Small intestine (tissue), 7 donors: ENCODE measurements around the gene ATAD5. TPM values are rescaled to one million over a fixed set of nuclear protein-coding genes. Genes with fewer than 3 reads are reported as not detected.

Experiments
- DNase-seq, 2 donors: peaks; one replicate each; pipeline versions ENCODE4 v3.0.0 to v3.0.0-alpha.2; 2013
- FAIRE-seq: peaks from 2 replicates; lab custom pipeline; 2012; peaks lifted over from hg19 to GRCh38; lab: Jason Lieb, UNC
- H3K27ac ChIP-seq, 3 donors: one replicate each; pipeline ENCODE4 v1.5.1; 2013; ENCODE audit warnings: low read length in 2 of 3, mild to moderate bottlenecking in 2 of 3, control low read depth in 1 of 3, inconsistent platforms in 1 of 3, low read depth in 1 of 3, moderate library complexity in 1 of 3
- H3K27me3 ChIP-seq, 3 donors: one replicate each; pipeline ENCODE4 v1.6.1; 2013; ENCODE audit warnings: low read length in 3 of 3, inconsistent platforms in 1 of 3; ENCODE audit not compliant: control insufficient read depth in 3 of 3, insufficient read depth in 3 of 3
- H3K36me3 ChIP-seq, 3 donors: one replicate each; pipeline ENCODE4 v1.6.1; 2013; ENCODE audit warnings: low read length in 3 of 3, inconsistent platforms in 1 of 3, low read depth in 1 of 3, mild to moderate bottlenecking in 1 of 3, moderate library complexity in 1 of 3; ENCODE audit not compliant: control insufficient read depth in 3 of 3, insufficient read depth in 2 of 3
- H3K4me1 ChIP-seq, 3 donors: one replicate each; pipeline ENCODE4 v1.6.1; 2013; ENCODE audit warnings: low read length in 2 of 3, inconsistent platforms in 1 of 3, low read depth in 1 of 3, mild to moderate bottlenecking in 1 of 3, moderate library complexity in 1 of 3; ENCODE audit not compliant: control insufficient read depth in 3 of 3, insufficient read depth in 2 of 3
- H3K4me3 ChIP-seq, 3 donors: one replicate each; pipeline ENCODE4 v1.5.1; 2013; ENCODE audit warnings: low read length in 3 of 3, control low read depth in 1 of 3, inconsistent platforms in 1 of 3, low read depth in 1 of 3, mild to moderate bottlenecking in 1 of 3, moderate library complexity in 1 of 3
- H3K9me3 ChIP-seq, 2 donors: one replicate each; pipeline ENCODE4 v1.6.1; 2013; ENCODE audit warnings: low read depth in 1 of 2, low read length in 1 of 2; ENCODE audit not compliant: control insufficient read depth in 2 of 2, insufficient read depth in 1 of 2
- WGBS, 3 donors: extraction: QIAGEN DNeasy Blood & Tissue Kit; methylation state at CpG; one replicate each; pipeline ENCODE4 v1.1.7; 2013; 5-methylcytosine and 5-hydroxymethylcytosine counted together
- polyA plus RNA-seq, 4 donors: library from polyadenylated mRNA; stranded (reverse) in 3 of 4; unstranded in 1 of 4; fragments of 200-250 nt in 3 of 4; fragments of 120-200 nt in 1 of 4; gene quantifications; one replicate each; pipeline versions ENCODE4 v1.2.1 to v1.2.3, GENCODE V29; 2013
- donor health status: healthy with polysubstance abuse.
- donor health status: control.
- donor health status: control.
- donor health status: Bipolar disorder and iron deficiency.
- donor health status: healthy.

Gene ATAD5
- polyA plus RNA-seq, 4 donors, result 0.22 to 4.9 (median 0.82) TPM

- Histone ChIP-seq H3K9me3 (no peaks in the 10 kb centered on the region), H3K27ac (no peak overlapping the region), H3K4me3 (no peak overlapping the region), H3K27me3 (no peaks in the 10 kb centered on the region), H3K4me1 (peaks cover 0 to 13% (median 9%) of the 10 kb centered on the region in 3 donors), H3K36me3 (no peaks in the 10 kb centered on the region)
- FAIRE-seq (no peak), DNase-seq (no peak)
- WGBS, 3 donors, result 77 to 89% (median 84%) methylated on average over 6 of the region's 6 CpGs
Measured at GRCh38 chr17:30827082-30827481, 4.7 kb upstream of the ATAD5 start.

- Histone ChIP-seq H3K4me1 (peaks cover 4 to 13% (median 4%) of the 10 kb centered on the region in 3 donors), H3K9me3 (no peaks in the 10 kb centered on the region), H3K27me3 (no peaks in the 10 kb centered on the region), H3K36me3 (no peaks in the 10 kb centered on the region), H3K27ac (no peak overlapping the region), H3K4me3 (no peak overlapping the region)
- 81 to 85% (median 84%) methylated on average over 5 of the region's 5 CpGs for WGBS, 3 donors
- DNase-seq (no peak), FAIRE-seq (no peak)
Measured at GRCh38 chr17:30829022-30829421, 2.7 kb upstream of the ATAD5 start.

- peak overlapping the region in 1 of 3 donors; percentile 19 for H3K27ac ChIP-seq
- 29 to 32% (median 31%) methylated on average over 13 of the region's 13 CpGs for WGBS, 3 donors
- no peak for DNase-seq
Measured at GRCh38 chr17:30831257-30831656, 509 bp upstream of the ATAD5 start.

GRCh38 chr17:30832438-30833124 is 815 bp downstream of the ATAD5 start:
- Histone ChIP-seq H3K4me3 (peak overlapping the region; percentile 79 to 81 (median 81)), H3K27ac (no peak overlapping the region)
- FAIRE-seq, result no peak

More at GRCh38 chr17:30831257-30831656, 509 bp upstream of the ATAD5 start:
- H3K4me1 ChIP-seq, result peaks cover 0 to 4% (median 0%) of the 10 kb centered on the region in 3 donors
- H3K36me3 ChIP-seq, result no peaks in the 10 kb centered on the region
- H3K4me3 ChIP-seq, result peak overlapping the region in 2 of 3 donors; percentile 79 to 81
- no peak for FAIRE-seq
- H3K9me3 ChIP-seq, result no peaks in the 10 kb centered on the region
- no peaks in the 10 kb centered on the region for H3K27me3 ChIP-seq

GRCh38 chr17:30838202-30838807 is 6.5 kb downstream of the ATAD5 start:
- FAIRE-seq, result no peak
- no peaks in the 10 kb centered on the region for H3K9me3 ChIP-seq
- peak in 1 of 2 donors; percentile 73 for DNase-seq
- no peak overlapping the region for H3K4me3 ChIP-seq
- H3K27me3 ChIP-seq, result no peaks in the 10 kb centered on the region
- H3K36me3 ChIP-seq, result peaks cover 0 to 13% (median 0%) of the 10 kb centered on the region in 3 donors
- 38 to 66% (median 51%) methylated on average over 5 of the region's 5 CpGs for WGBS, 3 donors
- H3K4me1 ChIP-seq, result peaks cover 0 to 2% (median 0%) of the 10 kb centered on the region in 3 donors
- no peak overlapping the region for H3K27ac ChIP-seq

More at GRCh38 chr17:30832438-30833124, 815 bp downstream of the ATAD5 start:
- Histone ChIP-seq H3K4me1 (peaks cover 0 to 4% (median 0%) of the 10 kb centered on the region in 3 donors), H3K27me3 (no peaks in the 10 kb centered on the region), H3K9me3 (no peaks in the 10 kb centered on the region), H3K36me3 (peaks cover 0 to 2% (median 0%) of the 10 kb centered on the region in 3 donors)
- WGBS, 3 donors, result 2 to 3% (median 2%) methylated on average over 15 of the region's 15 CpGs
- no peak for DNase-seq

GRCh38 chr17:30840771-30841170 is 9.0 kb downstream of the ATAD5 start:
- H3K36me3 ChIP-seq, result peaks cover 0 to 13% (median 0%) of the 10 kb centered on the region in 3 donors
- no peak overlapping the region for H3K4me3 ChIP-seq
- no peaks in the 10 kb centered on the region for H3K27me3 ChIP-seq
- no peak for FAIRE-seq
- WGBS, 3 donors, result 89 to 99% (median 96%) methylated on average over 7 of the region's 7 CpGs
- H3K9me3 ChIP-seq, result no peaks in the 10 kb centered on the region
- peaks cover 0 to 2% (median 0%) of the 10 kb centered on the region in 3 donors for H3K4me1 ChIP-seq
- H3K27ac ChIP-seq, result no peak overlapping the region
- no peak for DNase-seq

- H3K9me3 ChIP-seq, result no peaks in the 10 kb centered on the region
- FAIRE-seq (no peak), DNase-seq (no peak)
- WGBS, 3 donors, result 82 to 94% (median 93%) methylated on average over 6 of the region's 6 CpGs
- H3K27me3 ChIP-seq, result no peaks in the 10 kb centered on the region
- no peak overlapping the region for H3K27ac ChIP-seq
- no peak overlapping the region for H3K4me3 ChIP-seq
- no peaks in the 10 kb centered on the region for H3K4me1 ChIP-seq
- H3K36me3 ChIP-seq, result peaks cover 0 to 19% (median 2%) of the 10 kb centered on the region in 3 donors
Measured at GRCh38 chr17:30848021-30848420, 16.3 kb downstream of the ATAD5 start.

- DNase-seq (no peak), FAIRE-seq (peak; percentile 98)
- Histone ChIP-seq H3K9me3 (no peaks in the 10 kb centered on the region), H3K4me3 (no peak overlapping the region), H3K27ac (no peak overlapping the region), H3K4me1 (no peaks in the 10 kb centered on the region), H3K36me3 (peaks cover 0 to 28% (median 0%) of the 10 kb centered on the region in 3 donors), H3K27me3 (no peaks in the 10 kb centered on the region)
- WGBS, 3 donors, result 96 to 100% (median 100%) methylated on average over 3 of the region's 3 CpGs
Measured at GRCh38 chr17:30854146-30854545, 22.4 kb downstream of the ATAD5 start.
